Stimulated activated naive CD8-positive, alpha-beta T cell treated with anti-CD3 and anti-CD28 coated beads, Interleukin-15, Interleukin-2, amounts not matched to agents 100 ng/mL and 50 ng/mL, for 24 hours (primary cell): ENCODE data around the gene ITPKA.
"Not testable (repeated sequence)": the region's sequence is repeated elsewhere in the genome, so short reads cannot be mapped to it uniquely, and the experiment has no call there.

Experiments
- H3K27ac Mint-ChIP-seq: one replicate; pipeline ENCODE4 v1.8.0; 2021; ENCODE audit warnings: mild to moderate bottlenecking, mixed read lengths
- H3K27me3 Mint-ChIP-seq: one replicate; pipeline ENCODE4 v1.8.0; 2021; ENCODE audit warnings: mixed read lengths
- H3K36me3 Mint-ChIP-seq: one replicate; pipeline ENCODE4 v1.8.0; 2021; ENCODE audit warnings: low read depth, mixed read lengths
- H3K4me1 Mint-ChIP-seq: one replicate; pipeline ENCODE4 v1.8.0; 2021; ENCODE audit warnings: low read depth, mixed read lengths
- H3K4me3 Mint-ChIP-seq: one replicate; pipeline ENCODE4 v1.8.0; 2021; ENCODE audit warnings: mild to moderate bottlenecking, mixed read lengths
- H3K9me3 Mint-ChIP-seq: one replicate; pipeline ENCODE4 v1.8.0; 2021; ENCODE audit warnings: mixed read lengths

The ITPKA gene

GRCh38 chr15:41493205-41493901, at the start of gene ITPKA:
TSS of gene ITPKA (plus strand) at chr15:41493874. CDS start at chr15:41493928, 54 bp downstream.
- Mint-ChIP-seq H3K27ac (peak within 1 kb of the TSS; percentile 61), H3K27me3 (peaks cover 42% of the 10 kb centered on the region), H3K4me1 (peaks cover 40% of the 10 kb centered on the region), H3K36me3 (peaks cover 4% of the 10 kb centered on the region), H3K4me3 (peak within 1 kb of the TSS; percentile 73), H3K9me3 (peaks cover 4% of the 10 kb centered on the region)

- no peaks in the 10 kb centered on the region for H3K9me3 Mint-ChIP-seq
- H3K27ac Mint-ChIP-seq = no peak overlapping the region
- peaks cover 27% of the 10 kb centered on the region for H3K36me3 Mint-ChIP-seq
- H3K4me3 Mint-ChIP-seq = no peak overlapping the region
- peaks cover 5% of the 10 kb centered on the region for H3K4me1 Mint-ChIP-seq
- no peaks in the 10 kb centered on the region for H3K27me3 Mint-ChIP-seq
Measured at GRCh38 chr15:41445399-41445798, 48.3 kb upstream of the ITPKA start.

GRCh38 chr15:41462084-41462795, 31.4 kb upstream of the ITPKA start:
- peaks cover 49% of the 10 kb centered on the region for H3K36me3 Mint-ChIP-seq

GRCh38 chr15:41464889-41465580, 28.6 kb upstream of the ITPKA start:
- H3K4me3 Mint-ChIP-seq = no peak overlapping the region
- no peaks in the 10 kb centered on the region for H3K27me3 Mint-ChIP-seq
- no peaks in the 10 kb centered on the region for H3K4me1 Mint-ChIP-seq
- no peaks in the 10 kb centered on the region for H3K9me3 Mint-ChIP-seq
- H3K27ac Mint-ChIP-seq = no peak overlapping the region
- H3K36me3 Mint-ChIP-seq = peaks cover 38% of the 10 kb centered on the region

More at GRCh38 chr15:41462084-41462795, 31.4 kb upstream of the ITPKA start:
- no peaks in the 10 kb centered on the region for H3K27me3 Mint-ChIP-seq
- H3K27ac Mint-ChIP-seq = no peak overlapping the region
- H3K9me3 Mint-ChIP-seq = no peaks in the 10 kb centered on the region
- no peak overlapping the region for H3K4me3 Mint-ChIP-seq
- H3K4me1 Mint-ChIP-seq = no peaks in the 10 kb centered on the region

- no peaks in the 10 kb centered on the region for H3K9me3 Mint-ChIP-seq
- no peaks in the 10 kb centered on the region for H3K27me3 Mint-ChIP-seq
- no peak overlapping the region for H3K27ac Mint-ChIP-seq
- H3K36me3 Mint-ChIP-seq = peaks cover 45% of the 10 kb centered on the region
- H3K4me1 Mint-ChIP-seq = no peaks in the 10 kb centered on the region
- no peak overlapping the region for H3K4me3 Mint-ChIP-seq
Measured at GRCh38 chr15:41465822-41466421, 27.8 kb upstream of the ITPKA start.

GRCh38 chr15:41466711-41467110, 27.0 kb upstream of the ITPKA start:
- Mint-ChIP-seq H3K27ac (no peak overlapping the region), H3K36me3 (peaks cover 51% of the 10 kb centered on the region), H3K27me3 (no peaks in the 10 kb centered on the region), H3K9me3 (no peaks in the 10 kb centered on the region), H3K4me1 (no peaks in the 10 kb centered on the region), H3K4me3 (no peak overlapping the region)

GRCh38 chr15:41469644-41470043, 24.0 kb upstream of the ITPKA start:
- not testable (repeated sequence) for H3K9me3 Mint-ChIP-seq
- peaks cover 50% of the 10 kb centered on the region for H3K36me3 Mint-ChIP-seq

GRCh38 chr15:41473418-41473817, 20.3 kb upstream of the ITPKA start:
- Mint-ChIP-seq H3K36me3 (peaks cover 68% of the 10 kb centered on the region), H3K4me1 (peaks cover 20% of the 10 kb centered on the region), H3K27me3 (no peaks in the 10 kb centered on the region), H3K9me3 (no peaks in the 10 kb centered on the region), H3K4me3 (no peak overlapping the region), H3K27ac (no peak overlapping the region)

More at GRCh38 chr15:41469644-41470043, 24.0 kb upstream of the ITPKA start:
- not testable (repeated sequence) for H3K27me3 Mint-ChIP-seq, H3K4me1 Mint-ChIP-seq, H3K27ac Mint-ChIP-seq, H3K4me3 Mint-ChIP-seq

GRCh38 chr15:41474436-41474835, 19.2 kb upstream of the ITPKA start:
- H3K27ac Mint-ChIP-seq = no peak overlapping the region
- H3K4me3 Mint-ChIP-seq = no peak overlapping the region
- peaks cover 26% of the 10 kb centered on the region for H3K4me1 Mint-ChIP-seq
- H3K27me3 Mint-ChIP-seq = no peaks in the 10 kb centered on the region
- H3K9me3 Mint-ChIP-seq = no peaks in the 10 kb centered on the region
- H3K36me3 Mint-ChIP-seq = peaks cover 75% of the 10 kb centered on the region

GRCh38 chr15:41474941-41475340, 18.7 kb upstream of the ITPKA start:
- H3K27ac Mint-ChIP-seq = no peak overlapping the region

GRCh38 chr15:41476416-41477048, 17.1 kb upstream of the ITPKA start:
- Mint-ChIP-seq H3K4me1 (peaks cover 26% of the 10 kb centered on the region), H3K27me3 (no peaks in the 10 kb centered on the region), H3K27ac (peak overlapping the region; percentile 90), H3K36me3 (peaks cover 75% of the 10 kb centered on the region), H3K4me3 (no peak overlapping the region), H3K9me3 (no peaks in the 10 kb centered on the region)

More at GRCh38 chr15:41474941-41475340, 18.7 kb upstream of the ITPKA start:
- no peaks in the 10 kb centered on the region for H3K27me3 Mint-ChIP-seq
- no peak overlapping the region for H3K4me3 Mint-ChIP-seq
- H3K4me1 Mint-ChIP-seq = peaks cover 26% of the 10 kb centered on the region
- H3K36me3 Mint-ChIP-seq = peaks cover 73% of the 10 kb centered on the region
- H3K9me3 Mint-ChIP-seq = no peaks in the 10 kb centered on the region

GRCh38 chr15:41480396-41481140, 13.1 kb upstream of the ITPKA start:
- Mint-ChIP-seq H3K4me1 (peaks cover 43% of the 10 kb centered on the region), H3K27me3 (no peaks in the 10 kb centered on the region), H3K36me3 (peaks cover 64% of the 10 kb centered on the region), H3K9me3 (no peaks in the 10 kb centered on the region), H3K27ac (no peak overlapping the region), H3K4me3 (no peak overlapping the region)

- Mint-ChIP-seq H3K27ac (no peak overlapping the region), H3K36me3 (peaks cover 47% of the 10 kb centered on the region), H3K4me1 (peaks cover 31% of the 10 kb centered on the region), H3K27me3 (no peaks in the 10 kb centered on the region), H3K9me3 (no peaks in the 10 kb centered on the region), H3K4me3 (no peak overlapping the region)
Measured at GRCh38 chr15:41482110-41482877, 11.4 kb upstream of the ITPKA start.
